ENCODE results near the gene ABCC5.
"Not testable (repeated sequence)": the region's sequence is repeated elsewhere in the genome, so short reads cannot be mapped to it uniquely, and the experiment has no call there.

Gene ABCC5

GRCh38 chr3:183892610-183893214 lies 125.0 kb downstream of the ABCC5 start:
- DNase-seq (ENCODE audit: low spot score) = no peak

- no peak for DNase-seq (ENCODE audit: low spot score)
These were observed 131.9 kb downstream of the ABCC5 start for GRCh38 chr3:183885766-183886165.

GRCh38 chr3:183884427-183885296 lies 133.0 kb downstream of the ABCC5 start, which contains the start of gene PARL:
PARL (minus strand) TSS chr3:183884880; CDS start chr3:183884846, 34 bp downstream.
- DNase-seq (ENCODE audit: low spot score) = peak; percentile 94

- DNase-seq (ENCODE audit: low spot score) = no peak
These were observed 133.6 kb downstream of the ABCC5 start for GRCh38 chr3:183884097-183884426.

- DNase-seq (ENCODE audit: low spot score) = no peak
These were observed 134.2 kb downstream of the ABCC5 start for GRCh38 chr3:183883291-183884096.

GRCh38 chr3:183880121-183880520 lies 137.6 kb downstream of the ABCC5 start:
- no peak for DNase-seq (ENCODE audit: low spot score)

GRCh38 chr3:183879243-183879642 lies 138.4 kb downstream of the ABCC5 start:
- DNase-seq (ENCODE audit: low spot score) = no peak

GRCh38 chr3:183878071-183878470 lies 139.6 kb downstream of the ABCC5 start:
- no peak for DNase-seq (ENCODE audit: low spot score)

- not testable (repeated sequence) for DNase-seq (ENCODE audit: low spot score)
These were observed 140.5 kb downstream of the ABCC5 start for GRCh38 chr3:183877227-183877626.

- no peak for DNase-seq (ENCODE audit: low spot score)
These were observed 142.3 kb downstream of the ABCC5 start for GRCh38 chr3:183875411-183875810.

GRCh38 chr3:183873914-183874313 lies 143.8 kb downstream of the ABCC5 start:
- DNase-seq (ENCODE audit: low spot score) = no peak

- DNase-seq (ENCODE audit: low spot score) = no peak
These were observed 146.1 kb downstream of the ABCC5 start for GRCh38 chr3:183871541-183871940.

- no peak for DNase-seq (ENCODE audit: low spot score)
These were observed 147.1 kb downstream of the ABCC5 start for GRCh38 chr3:183870563-183870962.
